Small intestine (tissue), 7 donors: ENCODE measurements around the gene ARMC6. TPM values are rescaled to one million over a fixed set of nuclear protein-coding genes. Genes with fewer than 3 reads are reported as not detected.

Experiments used
- DNase-seq, 2 donors: peaks; one replicate each; pipeline versions ENCODE4 v3.0.0 to v3.0.0-alpha.2; 2013
- FAIRE-seq: peaks from 2 replicates; lab custom pipeline; 2012; peaks lifted over from hg19 to GRCh38; lab: Jason Lieb, UNC
- H3K27ac ChIP-seq, 3 donors: one replicate each; pipeline ENCODE4 v1.5.1; 2013; ENCODE audit warnings: low read length in 2 of 3, mild to moderate bottlenecking in 2 of 3, control low read depth in 1 of 3, inconsistent platforms in 1 of 3, low read depth in 1 of 3, moderate library complexity in 1 of 3
- H3K27me3 ChIP-seq, 3 donors: one replicate each; pipeline ENCODE4 v1.6.1; 2013; ENCODE audit warnings: low read length in 3 of 3, inconsistent platforms in 1 of 3; ENCODE audit not compliant: control insufficient read depth in 3 of 3, insufficient read depth in 3 of 3
- H3K36me3 ChIP-seq, 3 donors: one replicate each; pipeline ENCODE4 v1.6.1; 2013; ENCODE audit warnings: low read length in 3 of 3, inconsistent platforms in 1 of 3, low read depth in 1 of 3, mild to moderate bottlenecking in 1 of 3, moderate library complexity in 1 of 3; ENCODE audit not compliant: control insufficient read depth in 3 of 3, insufficient read depth in 2 of 3
- H3K4me1 ChIP-seq, 3 donors: one replicate each; pipeline ENCODE4 v1.6.1; 2013; ENCODE audit warnings: low read length in 2 of 3, inconsistent platforms in 1 of 3, low read depth in 1 of 3, mild to moderate bottlenecking in 1 of 3, moderate library complexity in 1 of 3; ENCODE audit not compliant: control insufficient read depth in 3 of 3, insufficient read depth in 2 of 3
- H3K4me3 ChIP-seq, 3 donors: one replicate each; pipeline ENCODE4 v1.5.1; 2013; ENCODE audit warnings: low read length in 3 of 3, control low read depth in 1 of 3, inconsistent platforms in 1 of 3, low read depth in 1 of 3, mild to moderate bottlenecking in 1 of 3, moderate library complexity in 1 of 3
- H3K9me3 ChIP-seq, 2 donors: one replicate each; pipeline ENCODE4 v1.6.1; 2013; ENCODE audit warnings: low read depth in 1 of 2, low read length in 1 of 2; ENCODE audit not compliant: control insufficient read depth in 2 of 2, insufficient read depth in 1 of 2
- WGBS, 3 donors: extraction: QIAGEN DNeasy Blood & Tissue Kit; methylation state at CpG; one replicate each; pipeline ENCODE4 v1.1.7; 2013; 5-methylcytosine and 5-hydroxymethylcytosine counted together
- polyA plus RNA-seq, 4 donors: library from polyadenylated mRNA; stranded (reverse) in 3 of 4; unstranded in 1 of 4; fragments of 200-250 nt in 3 of 4; fragments of 120-200 nt in 1 of 4; gene quantifications; one replicate each; pipeline versions ENCODE4 v1.2.1 to v1.2.3, GENCODE V29; 2013
- donor health status: healthy with polysubstance abuse.
- donor health status: control.
- donor health status: control.
- donor health status: Bipolar disorder and iron deficiency.
- donor health status: healthy.

ARMC6 gene
- polyA plus RNA-seq, 4 donors = 17.4 to 25.1 (median 21.2) TPM

DNA sequence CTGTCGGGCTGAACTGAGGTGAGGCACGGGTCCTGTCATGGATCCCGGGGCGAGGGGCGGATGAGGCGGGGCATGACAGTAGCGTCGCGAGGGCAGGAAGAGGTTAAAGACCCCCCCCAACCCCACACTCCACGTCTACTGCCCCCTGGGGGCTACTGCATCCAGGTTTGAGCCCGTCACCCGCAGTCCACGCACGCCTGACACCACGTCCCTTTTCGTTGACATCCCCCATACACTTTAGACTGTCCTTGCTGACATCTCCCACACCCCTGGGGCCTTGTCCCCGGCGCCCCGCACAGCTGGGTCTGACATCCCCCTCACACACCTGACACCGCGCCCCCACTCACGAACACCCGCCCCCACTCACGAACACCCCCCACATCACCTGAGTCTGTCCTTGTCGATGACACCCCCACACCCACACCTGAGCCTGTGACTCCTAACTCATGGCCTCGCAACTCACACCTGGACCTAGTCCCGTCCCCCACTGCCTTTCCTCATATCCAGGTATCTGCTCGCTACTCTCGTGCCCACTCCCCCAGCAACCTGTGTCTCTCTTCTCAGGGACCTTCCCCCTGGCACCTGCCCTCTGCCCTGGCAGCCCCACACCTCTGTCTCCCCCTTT, 30.8 kb downstream of the ARMC6 start:
- 0 to 2% (median 2%) methylated on average over 17 to 29 of the region's 29 CpGs for WGBS, 3 donors
- Histone ChIP-seq H3K27ac (peak overlapping the region in 2 of 3 donors; percentile 13 to 56), H3K4me1 (peaks cover 0 to 21% (median 3%) of the 10 kb centered on the region in 3 donors), H3K36me3 (peaks cover 0 to 28% (median 0%) of the 10 kb centered on the region in 3 donors), H3K4me3 (peak overlapping the region; percentile 37 to 89 (median 82)), H3K9me3 (no peaks in the 10 kb centered on the region), H3K27me3 (no peaks in the 10 kb centered on the region)
- DNase-seq = peak in 1 of 2 donors; percentile 39
- FAIRE-seq = no peak

DNA sequence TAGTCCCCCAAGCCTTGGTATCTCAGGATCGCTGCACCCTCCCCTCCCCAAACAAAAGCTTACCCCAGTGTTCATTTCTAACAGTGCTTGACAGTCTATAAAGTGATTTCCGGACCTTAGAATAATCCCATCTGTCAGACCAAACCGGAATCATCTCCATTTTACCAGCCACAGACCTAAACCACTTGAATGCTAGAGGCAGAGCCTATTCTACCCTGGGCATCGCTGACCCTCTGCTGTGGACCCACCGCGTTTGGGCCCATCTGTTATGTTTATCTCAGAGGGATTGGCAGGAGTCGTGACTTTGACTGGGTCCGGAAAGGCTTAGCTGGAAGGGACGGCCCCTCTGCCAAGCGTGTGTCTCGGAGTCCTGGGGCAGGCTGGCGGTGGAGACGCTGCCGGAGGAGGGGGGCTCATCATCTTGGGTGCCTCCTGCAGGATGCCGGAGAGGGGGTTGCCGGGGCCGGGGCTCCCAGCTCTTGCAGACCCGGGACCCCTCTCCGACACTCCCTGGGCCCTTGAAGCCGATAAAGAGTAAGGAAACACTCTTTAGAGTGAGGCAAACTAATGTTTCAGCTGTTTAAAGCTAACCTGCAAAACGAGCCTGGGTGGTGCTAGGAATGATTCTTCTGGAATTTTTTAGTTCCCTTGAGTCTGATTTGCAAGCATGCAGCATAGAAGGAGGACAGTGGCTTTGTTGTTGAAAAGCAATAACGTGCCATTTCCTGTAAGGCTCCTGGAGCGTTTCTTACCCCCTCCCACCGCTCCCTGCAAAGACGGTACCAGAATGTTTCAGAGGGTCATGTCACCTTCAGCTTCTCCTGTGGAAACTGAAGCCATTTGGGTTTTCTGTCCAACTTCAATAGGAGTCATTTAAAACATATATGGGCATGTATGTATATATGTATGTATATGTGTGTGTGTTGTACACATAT, 31.7 kb downstream of the ARMC6 start:
- peak overlapping the region; percentile 37 to 89 (median 82) for H3K4me3 ChIP-seq
- FAIRE-seq = no peak
- peaks cover 0 to 21% (median 3%) of the 10 kb centered on the region in 3 donors for H3K4me1 ChIP-seq
- no peaks in the 10 kb centered on the region for H3K9me3 ChIP-seq
- peaks cover 0 to 19% (median 0%) of the 10 kb centered on the region in 3 donors for H3K36me3 ChIP-seq
- H3K27ac ChIP-seq = peak overlapping the region in 2 of 3 donors; percentile 56 to 62
- DNase-seq = peak; percentile 25 to 48
- no peaks in the 10 kb centered on the region for H3K27me3 ChIP-seq
- WGBS, 3 donors = 1 to 2% (median 1%) methylated on average over 25 of the region's 25 CpGs

DNA sequence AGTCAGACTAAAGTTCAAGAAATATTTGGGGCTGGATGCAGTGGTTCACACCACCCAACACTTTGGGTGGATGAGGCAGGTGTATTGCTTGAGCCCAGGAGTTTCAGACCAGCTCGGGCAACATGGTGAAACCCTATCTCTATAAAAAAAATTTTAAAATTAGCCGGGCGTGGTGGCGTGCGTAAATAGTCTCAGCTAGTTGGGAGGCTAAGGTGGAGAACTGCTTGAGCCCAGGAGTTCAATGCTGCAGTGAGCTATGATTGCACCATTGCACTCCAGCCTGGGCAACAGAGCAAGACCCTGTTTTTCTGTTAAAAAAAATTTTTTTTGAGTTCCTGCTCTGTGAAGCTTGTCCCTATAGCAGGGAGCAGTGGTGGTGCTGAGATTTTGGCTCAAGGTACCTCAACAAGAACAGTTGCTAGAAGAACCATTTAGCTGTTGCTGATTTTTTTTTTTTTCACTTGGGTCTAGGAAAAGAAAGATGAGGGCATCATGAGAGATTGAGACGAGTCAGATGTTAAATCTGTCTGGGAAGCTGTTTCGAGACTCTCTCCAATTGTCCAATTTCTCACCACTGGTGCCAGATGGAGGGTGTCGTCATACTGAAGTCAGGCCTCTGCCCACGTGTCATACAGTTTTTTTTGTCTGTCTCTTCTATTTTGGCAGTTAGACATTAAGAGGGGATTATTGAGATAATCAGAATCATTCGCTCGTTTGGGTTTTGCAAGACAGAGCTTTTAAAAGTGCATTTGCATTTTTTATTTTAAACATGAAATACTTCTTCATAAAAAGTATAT, 34.1 kb downstream of the ARMC6 start:
- peaks cover 0 to 21% (median 3%) of the 10 kb centered on the region in 3 donors for H3K4me1 ChIP-seq
- no peaks in the 10 kb centered on the region for H3K9me3 ChIP-seq
- H3K36me3 ChIP-seq = peaks cover 0 to 4% (median 0%) of the 10 kb centered on the region in 3 donors
- H3K4me3 ChIP-seq = no peak overlapping the region
- H3K27me3 ChIP-seq = no peaks in the 10 kb centered on the region
- H3K27ac ChIP-seq = no peak overlapping the region
- FAIRE-seq = no peak
- 75 to 82% (median 75%) methylated on average over 11 of the region's 11 CpGs for WGBS, 3 donors
- no peak for DNase-seq

DNA sequence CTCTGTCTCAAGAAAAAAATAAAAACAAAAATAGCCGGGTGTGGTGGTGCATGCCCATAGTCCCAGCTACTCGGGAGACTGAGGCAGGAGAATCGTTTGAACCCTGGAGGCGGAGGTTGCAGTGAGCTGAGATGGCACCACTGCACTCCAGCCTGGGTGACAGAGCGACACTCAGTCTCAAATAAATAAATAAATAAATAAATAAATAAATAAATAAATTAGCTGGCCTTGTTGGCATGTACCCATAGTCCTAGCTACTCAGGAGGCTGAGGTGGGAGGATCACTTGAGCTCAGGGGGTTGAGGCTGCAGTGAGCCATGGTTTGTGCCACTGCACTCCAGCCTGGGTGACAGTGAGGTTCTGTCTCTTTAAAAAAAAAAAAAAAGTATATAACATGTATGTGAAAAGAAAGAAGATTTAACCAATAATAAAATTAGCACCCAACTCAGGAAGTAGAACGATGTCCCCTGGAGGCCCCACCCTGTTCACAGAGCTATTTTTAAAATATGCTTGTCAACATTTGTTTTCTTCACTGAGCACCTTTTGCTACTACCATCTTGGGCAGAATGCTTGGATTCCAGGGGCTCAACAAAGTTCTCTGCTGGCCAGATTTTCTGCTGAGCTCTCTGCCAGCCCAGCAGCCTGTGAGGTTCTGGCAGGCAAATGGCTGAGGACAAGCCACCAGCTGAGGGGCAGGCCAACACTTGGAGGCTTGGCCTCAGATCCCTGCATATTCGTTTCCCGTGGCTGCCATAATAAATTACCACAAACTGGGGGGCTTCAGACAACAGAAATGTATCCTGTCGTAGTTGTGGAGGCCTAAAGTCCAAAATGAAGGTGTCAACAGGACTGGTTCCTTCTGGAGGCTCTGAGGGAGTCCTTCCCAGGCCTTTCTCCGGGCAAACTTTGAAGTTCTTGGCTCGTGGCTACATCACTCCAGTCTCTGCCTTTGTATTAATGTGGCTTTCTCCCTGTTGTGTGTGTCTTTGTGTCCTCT, 35.6 kb downstream of the ARMC6 start:
- Histone ChIP-seq H3K4me1 (peaks cover 0 to 15% (median 0%) of the 10 kb centered on the region in 3 donors), H3K27me3 (no peaks in the 10 kb centered on the region), H3K36me3 (peaks cover 0 to 2% (median 0%) of the 10 kb centered on the region in 3 donors), H3K27ac (peak overlapping the region in 1 of 3 donors; percentile 19), H3K4me3 (no peak overlapping the region), H3K9me3 (no peaks in the 10 kb centered on the region)
- DNase-seq (no peak), FAIRE-seq (no peak)
- WGBS, 3 donors = 74 to 84% (median 83%) methylated on average over 11 of the region's 11 CpGs

DNA sequence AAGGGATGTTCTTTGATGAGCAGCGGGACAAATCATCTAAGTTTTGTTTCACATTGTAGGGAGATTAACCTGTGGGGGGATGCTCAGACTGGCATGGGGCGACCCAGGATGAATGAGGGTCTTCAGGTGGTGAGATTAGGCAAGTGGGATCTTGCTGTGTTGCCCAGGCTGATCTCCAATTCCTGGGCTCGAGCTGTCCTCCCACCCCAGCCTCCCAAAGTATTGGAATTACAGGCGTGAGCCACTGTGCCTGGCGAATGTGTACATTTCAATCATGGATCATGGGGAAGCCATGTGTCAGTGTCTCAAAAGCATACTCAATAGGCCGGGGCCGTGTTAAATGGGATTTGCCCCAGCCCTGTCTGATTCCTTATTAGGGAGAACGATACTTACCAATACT, 38.5 kb downstream of the ARMC6 start:
- peaks cover 0 to 13% (median 0%) of the 10 kb centered on the region in 3 donors for H3K36me3 ChIP-seq
- WGBS, 3 donors = 94 to 97% (median 94%) methylated on average over 8 of the region's 8 CpGs
- no peak for FAIRE-seq

DNA sequence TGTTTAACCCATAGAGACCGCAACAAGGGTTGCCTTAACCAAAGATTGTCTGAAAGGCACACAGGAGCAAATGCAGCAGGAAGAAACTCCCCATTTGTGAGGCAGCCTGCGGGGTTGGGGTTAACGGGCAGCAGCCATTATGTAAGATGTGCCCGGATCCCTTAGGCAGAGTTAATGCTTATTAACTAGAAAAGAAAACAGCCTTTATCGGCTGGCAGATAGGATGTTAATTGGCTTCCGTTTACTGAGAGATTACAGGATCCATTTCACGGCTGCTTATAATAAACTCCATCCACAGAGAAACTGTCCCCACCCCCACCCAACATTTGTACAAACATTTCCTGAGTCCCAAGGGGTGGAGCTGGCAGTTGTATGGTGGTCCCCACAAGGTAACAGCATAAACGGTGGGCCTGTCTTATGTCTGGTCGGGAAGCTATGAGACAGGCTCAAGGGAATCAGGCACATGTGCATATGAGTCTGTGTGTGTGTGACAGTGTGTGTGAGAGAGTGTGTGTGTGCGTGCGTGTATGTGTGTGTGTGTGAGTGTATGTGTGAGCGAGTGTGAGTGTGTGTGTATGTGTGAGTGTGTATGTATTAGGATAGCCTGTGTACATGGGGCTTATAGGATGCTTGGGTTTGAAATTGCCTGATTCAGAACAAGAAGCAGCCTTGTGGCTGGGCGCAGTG, 40.9 kb downstream of the ARMC6 start:
- H3K27me3 ChIP-seq = no peaks in the 10 kb centered on the region
- no peak overlapping the region for H3K4me3 ChIP-seq
- WGBS, 3 donors = 38 to 55% (median 46%) methylated on average over 13 of the region's 13 CpGs
- peak in 1 of 2 donors; percentile 27 for DNase-seq
- no peak overlapping the region for H3K27ac ChIP-seq
- peaks cover 0 to 15% (median 0%) of the 10 kb centered on the region in 3 donors for H3K36me3 ChIP-seq
- peaks cover 0 to 5% (median 0%) of the 10 kb centered on the region in 3 donors for H3K4me1 ChIP-seq
- no peaks in the 10 kb centered on the region for H3K9me3 ChIP-seq
- no peak for FAIRE-seq

More for the DNA sequence above, 38.5 kb downstream of the ARMC6 start:
- Histone ChIP-seq H3K27me3 (no peaks in the 10 kb centered on the region), H3K9me3 (no peaks in the 10 kb centered on the region), H3K27ac (no peak overlapping the region), H3K4me1 (peaks cover 0 to 5% (median 0%) of the 10 kb centered on the region in 3 donors), H3K4me3 (no peak overlapping the region)
- no peak for DNase-seq

DNA sequence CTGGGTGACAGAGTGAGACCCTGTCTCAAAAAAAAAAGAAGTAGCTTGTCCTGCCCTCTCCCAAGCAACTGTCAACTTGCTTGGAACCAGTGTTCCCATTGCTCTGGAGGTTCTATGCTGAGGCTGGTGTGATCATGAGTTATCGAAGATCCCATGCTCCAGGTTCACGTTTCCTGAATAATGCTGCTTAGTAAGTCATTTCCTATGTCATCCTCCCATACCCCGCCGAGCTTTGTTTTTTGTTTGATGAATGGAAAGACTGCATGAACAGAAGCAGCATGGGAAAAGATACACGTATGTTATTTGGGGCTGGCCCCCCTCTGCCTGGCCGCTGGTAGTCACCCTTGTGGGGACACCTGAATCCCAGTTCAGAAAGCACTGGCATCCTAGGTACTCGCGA, 41.7 kb downstream of the ARMC6 start:
- no peak for DNase-seq
- no peaks in the 10 kb centered on the region for H3K9me3 ChIP-seq
- H3K36me3 ChIP-seq = peaks cover 0 to 21% (median 0%) of the 10 kb centered on the region in 3 donors
- 95 to 97% (median 95%) methylated on average over 8 of the region's 8 CpGs for WGBS, 3 donors
- FAIRE-seq = no peak
- no peak overlapping the region for H3K4me3 ChIP-seq
- H3K27me3 ChIP-seq = no peaks in the 10 kb centered on the region
- H3K4me1 ChIP-seq = peaks cover 0 to 5% (median 0%) of the 10 kb centered on the region in 3 donors
- H3K27ac ChIP-seq = no peak overlapping the region
